ENCODE data around the gene TMBIM1. TPM values are rescaled to one million over a fixed set of nuclear protein-coding genes. Genes with fewer than 3 reads are reported as not detected.

The TMBIM1 gene
- total and polyA plus RNA-seq, 9 of the 15 experiments (the other 6 are each of a cell fraction or from before 2014, with no cell fraction given) = 14.2 to 105 (median 47.0) TPM

DNA sequence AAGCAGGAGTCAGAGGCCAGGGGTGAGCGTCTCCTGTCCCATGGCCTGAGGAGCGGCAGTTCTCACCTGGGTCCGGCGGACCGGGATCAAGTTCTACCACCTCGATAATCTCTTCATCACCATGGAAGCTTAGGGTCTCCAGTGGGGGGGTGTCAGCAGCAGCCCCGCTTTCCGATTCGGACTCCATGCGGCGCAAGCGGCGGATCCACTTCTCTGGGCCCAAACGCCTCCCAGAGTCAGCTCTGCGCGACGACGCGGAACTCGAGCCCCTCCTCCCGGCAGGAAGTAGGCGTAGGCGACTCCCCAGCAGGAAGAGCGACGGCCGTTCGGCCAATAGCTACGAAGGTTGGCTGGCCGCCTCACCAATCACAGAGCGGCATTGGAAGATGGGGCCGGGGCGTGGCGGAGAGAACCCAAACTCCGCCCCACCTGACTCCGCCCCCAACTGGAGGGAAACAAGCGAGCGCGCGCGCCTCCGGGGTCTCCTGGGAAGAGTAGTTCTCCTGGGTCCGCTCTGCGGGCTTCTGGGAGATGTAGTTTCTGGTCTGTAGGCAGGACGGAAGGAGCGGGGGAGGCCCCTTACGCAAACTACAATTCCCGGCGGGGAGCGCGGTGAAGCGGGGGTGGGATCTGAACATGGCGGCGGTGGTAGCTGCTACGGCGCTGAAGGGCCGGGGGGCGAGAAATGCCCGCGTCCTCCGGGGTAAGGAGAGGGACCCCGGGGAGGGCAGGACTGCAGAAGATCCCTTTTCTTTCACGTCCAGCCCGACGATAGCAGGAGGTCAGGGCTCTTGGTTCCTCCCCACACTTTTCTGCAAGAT is 22.2 kb downstream of the TMBIM1 start, which contains the start of the genes AAMP and PNKD (continued):
- no peak for TF ChIP-seq PTBP1 (IDR thresholded peaks at IDR 0.05; ENCODE audit: low read depth, low read length)
- TF ChIP-seq EGR1 (conservative IDR thresholded peaks at IDR 0.05) = peak; percentile 98
- TF ChIP-seq TRIM24 (IDR thresholded peaks at IDR 0.05) = no peak
- TF ChIP-seq ZFX (CRISPR knock-in tag; IDR thresholded peaks at IDR 0.05) = peak; percentile 90
- TF ChIP-seq RHOXF2B (CRISPR knock-in tag; conservative IDR thresholded peaks at IDR 0.05) = no peak
- TF ChIP-seq MAFF (IDR thresholded peaks at IDR 0.05; ENCODE audit: low read length) = no peak
- no peak for TF ChIP-seq CTBP1 (IDR thresholded peaks at IDR 0.05; ENCODE audit: borderline replicate concordance)
- no peak for TF ChIP-seq THRAP3 (IDR thresholded peaks at IDR 0.05; ENCODE audit: borderline replicate concordance)
- TF ChIP-seq, protein P1, sequence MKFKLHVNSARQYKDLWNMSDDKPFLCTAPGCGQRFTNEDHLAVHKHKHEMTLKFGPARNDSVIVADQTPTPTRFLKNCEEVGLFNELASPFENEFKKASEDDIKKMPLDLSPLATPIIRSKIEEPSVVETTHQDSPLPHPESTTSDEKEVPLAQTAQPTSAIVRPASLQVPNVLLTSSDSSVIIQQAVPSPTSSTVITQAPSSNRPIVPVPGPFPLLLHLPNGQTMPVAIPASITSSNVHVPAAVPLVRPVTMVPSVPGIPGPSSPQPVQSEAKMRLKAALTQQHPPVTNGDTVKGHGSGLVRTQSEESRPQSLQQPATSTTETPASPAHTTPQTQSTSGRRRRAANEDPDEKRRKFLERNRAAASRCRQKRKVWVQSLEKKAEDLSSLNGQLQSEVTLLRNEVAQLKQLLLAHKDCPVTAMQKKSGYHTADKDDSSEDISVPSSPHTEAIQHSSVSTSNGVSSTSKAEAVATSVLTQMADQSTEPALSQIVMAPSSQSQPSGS (CRISPR knock-in tag; IDR thresholded peaks at IDR 0.05) = no peak
- no peak for TF ChIP-seq NR1H2 (CRISPR knock-in tag; IDR thresholded peaks at IDR 0.05)
- TF ChIP-seq ZNF324 (CRISPR knock-in tag; IDR thresholded peaks at IDR 0.05) = no peak
- 0 out of 4 replicates have a peak, but pooled peaks of 1 of the 2 experiments have one; percentile 1 for TF ChIP-seq RAD21 (CRISPR knock-in tag; conservative IDR thresholded peaks at IDR 0.05 in 1 of 2, IDR thresholded peaks at IDR 0.05 in 1 of 2)
- TF ChIP-seq POLR2H (tag; IDR thresholded peaks at IDR 0.05; ENCODE audit: low read depth) = no peak
- no peak for TF ChIP-seq PTRF (tag; IDR thresholded peaks at IDR 0.05)
- peak; percentile 83 for TF ChIP-seq POLR2A (conservative IDR thresholded peaks at IDR 0.05)
- no peak for TF ChIP-seq RBBP5 (IDR thresholded peaks at IDR 0.05; ENCODE audit: borderline replicate concordance, insufficient read depth, low read length, poor library complexity, severe bottlenecking)
- peak; percentile 94 for TF ChIP-seq ASH1L (IDR thresholded peaks at IDR 0.05; ENCODE audit: borderline replicate concordance, low read depth, partially characterized antibody)
- TF ChIP-seq STAT5B (CRISPR knock-in tag; IDR thresholded peaks at IDR 0.05) = no peak
- TF ChIP-seq TCF7L2 (IDR thresholded peaks at IDR 0.05; ENCODE audit: low read depth, low read length) = no peak
- TF ChIP-seq ELF4 (CRISPR knock-in tag; IDR thresholded peaks at IDR 0.05) = no peak
- TF ChIP-seq ZNF445 (CRISPR knock-in tag; IDR thresholded peaks at IDR 0.05; ENCODE audit: low read depth) = no peak
- TF ChIP-seq TCFL5 (CRISPR knock-in tag; conservative IDR thresholded peaks at IDR 0.05) = no peak
- no peak for TF ChIP-seq NFE2 (IDR thresholded peaks at IDR 0.05; ENCODE audit: low read depth)
- no peak for TF ChIP-seq BCOR (IDR thresholded peaks at IDR 0.05)
- peak; percentile 83 for TF ChIP-seq CREB1 (IDR thresholded peaks at IDR 0.05)
- TF ChIP-seq CREB1 (CRISPR knock-in tag; IDR thresholded peaks at IDR 0.05) = peak; percentile 89
- TF ChIP-seq, protein P2, sequence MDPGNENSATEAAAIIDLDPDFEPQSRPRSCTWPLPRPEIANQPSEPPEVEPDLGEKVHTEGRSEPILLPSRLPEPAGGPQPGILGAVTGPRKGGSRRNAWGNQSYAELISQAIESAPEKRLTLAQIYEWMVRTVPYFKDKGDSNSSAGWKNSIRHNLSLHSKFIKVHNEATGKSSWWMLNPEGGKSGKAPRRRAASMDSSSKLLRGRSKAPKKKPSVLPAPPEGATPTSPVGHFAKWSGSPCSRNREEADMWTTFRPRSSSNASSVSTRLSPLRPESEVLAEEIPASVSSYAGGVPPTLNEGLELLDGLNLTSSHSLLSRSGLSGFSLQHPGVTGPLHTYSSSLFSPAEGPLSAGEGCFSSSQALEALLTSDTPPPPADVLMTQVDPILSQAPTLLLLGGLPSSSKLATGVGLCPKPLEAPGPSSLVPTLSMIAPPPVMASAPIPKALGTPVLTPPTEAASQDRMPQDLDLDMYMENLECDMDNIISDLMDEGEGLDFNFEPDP (CRISPR knock-in tag; IDR thresholded peaks at IDR 0.05) = no peak
- no peak for TF ChIP-seq NR2C1 (IDR thresholded peaks at IDR 0.05)
- peak; percentile 85 for TF ChIP-seq NR2C1 (tag; IDR thresholded peaks at IDR 0.05)
- no peak for TF ChIP-seq SMARCA4 (IDR thresholded peaks at IDR 0.05)
- TF ChIP-seq FOXK1 (CRISPR knock-in tag; IDR thresholded peaks at IDR 0.05; ENCODE audit: borderline replicate concordance) = peak; percentile 35; the same call in 1 of the 2 replicates
